WTC11 (cell line): Measurements from ENCODE around the gene NEK11. TPM values are rescaled to one million over a fixed set of nuclear protein-coding genes. Genes with fewer than 3 reads are reported as not detected.

ENCODE experiments used
- ATF6 ChIP-seq: sonication (generic); formaldehyde crosslinking; IDR thresholded peaks from 2 replicates; pipeline ENCODE4 v1.8.1; 2023; ENCODE audit warnings: mild to moderate bottlenecking, missing genetic modification reagents
- ELF4 ChIP-seq: sonication (generic); formaldehyde crosslinking; IDR thresholded peaks from 2 replicates; pipeline ENCODE4 v1.8.1; 2022; ENCODE audit warnings: low read depth, mild to moderate bottlenecking, moderate library complexity, missing genetic modification reagents
- ETV6 ChIP-seq: sonication (generic); formaldehyde crosslinking; IDR thresholded peaks from 2 replicates; pipeline ENCODE4 v1.8.1; 2022; ENCODE audit warnings: mild to moderate bottlenecking, missing genetic modification reagents
- FOXJ3 ChIP-seq: sonication (generic); formaldehyde crosslinking; IDR thresholded peaks from 2 replicates; pipeline ENCODE4 v1.9.0; 2021; ENCODE audit warnings: missing genetic modification reagents, mild to moderate bottlenecking, borderline replicate concordance
- IRF1 ChIP-seq: sonication (generic); formaldehyde crosslinking; IDR thresholded peaks from 2 replicates; pipeline ENCODE4 v1.8.0; 2023; ENCODE audit warnings: missing genetic modification reagents
- JUN ChIP-seq: sonication (generic); formaldehyde crosslinking; IDR thresholded peaks from 2 replicates; pipeline ENCODE4 v1.8.0; 2023; ENCODE audit warnings: mild to moderate bottlenecking, missing genetic modification reagents
- NFATC4 ChIP-seq: fragments of 250-450 bp; sonication (Bioruptor Pico); IDR thresholded peaks from 2 replicates; pipeline ENCODE4 v1.9.0; 2021; ENCODE audit warnings: mild to moderate bottlenecking
- NFE2L1 ChIP-seq: sonication (generic); formaldehyde crosslinking; IDR thresholded peaks from 2 replicates; pipeline ENCODE4 v1.8.1; 2023; ENCODE audit warnings: missing genetic modification reagents
- NR2C2 ChIP-seq: sonication (generic); formaldehyde crosslinking; IDR thresholded peaks from 2 replicates; pipeline ENCODE4 v1.8.0; 2022; ENCODE audit warnings: mild to moderate bottlenecking, missing genetic modification reagents
- RELA ChIP-seq: sonication (generic); formaldehyde crosslinking; IDR thresholded peaks from 2 replicates; pipeline ENCODE4 v1.8.1; 2022; ENCODE audit warnings: missing genetic modification reagents, mild to moderate bottlenecking, borderline replicate concordance
- ZBTB21 ChIP-seq: sonication (generic); formaldehyde crosslinking; IDR thresholded peaks from 2 replicates; pipeline ENCODE4 v1.8.1; 2023; ENCODE audit warnings: mild to moderate bottlenecking, missing genetic modification reagents, borderline replicate concordance
- ZBTB43 ChIP-seq: sonication (generic); formaldehyde crosslinking; IDR thresholded peaks from 2 replicates; pipeline ENCODE4 v1.8.1; 2023; ENCODE audit warnings: mild to moderate bottlenecking, missing genetic modification reagents
- ZNF121 ChIP-seq: sonication (generic); formaldehyde crosslinking; IDR thresholded peaks from 2 replicates; pipeline ENCODE4 v1.8.0; 2023; ENCODE audit warnings: missing genetic modification reagents
- ZNF317 ChIP-seq: sonication (generic); formaldehyde crosslinking; IDR thresholded peaks from 2 replicates; pipeline ENCODE4 v1.8.1; 2023; ENCODE audit warnings: low read depth, mild to moderate bottlenecking, moderate library complexity, missing genetic modification reagents, borderline replicate concordance
- ZNF425 ChIP-seq: fragments of 250-450 bp; sonication (Bioruptor Pico); conservative IDR thresholded peaks from 2 replicates; pipeline ENCODE4 v1.9.0; 2021; ENCODE audit warnings: mild to moderate bottlenecking
- total RNA-seq: library from RNA; stranded (reverse); gene quantifications from 3 replicates; pipeline ENCODE4 v1.2.3, GENCODE V29; 2021
- TF ChIP-seq, protein P1 (sequence below): sonication (generic); formaldehyde crosslinking; IDR thresholded peaks from 2 replicates; pipeline ENCODE4 v1.8.1; 2023; ENCODE audit warnings: mild to moderate bottlenecking, moderate library complexity, missing genetic modification reagents
- TF ChIP-seq, protein P2 (sequence below): sonication (generic); formaldehyde crosslinking; IDR thresholded peaks from 2 replicates; pipeline ENCODE4 v1.8.1; 2023; ENCODE audit warnings: mild to moderate bottlenecking, missing genetic modification reagents, borderline replicate concordance
- TF ChIP-seq, protein P3 (sequence below): sonication (generic); formaldehyde crosslinking; IDR thresholded peaks from 2 replicates; pipeline ENCODE4 v1.8.1; 2022; ENCODE audit warnings: low read depth, mild to moderate bottlenecking, moderate library complexity, missing genetic modification reagents, borderline replicate concordance
- TF ChIP-seq, protein P4 (sequence below): fragments of 250-450 bp; sonication (Bioruptor Pico); IDR thresholded peaks from 2 replicates; pipeline ENCODE4 v1.9.0; 2021; ENCODE audit warnings: mild to moderate bottlenecking
- TF ChIP-seq, protein P5 (sequence below): fragments of 250-450 bp; sonication (Bioruptor Pico); IDR thresholded peaks from 2 replicates; pipeline ENCODE4 v1.9.0; 2021; ENCODE audit warnings: moderate library complexity, mild to moderate bottlenecking, inconsistent platforms, borderline replicate concordance

The NEK11 gene
- total RNA-seq, 1 experiment from 2014 or later, result 1.6 TPM

GRCh38 chr3:131381445-131382291 is 355.0 kb downstream of the NEK11 start, which contains the start of gene NUDT16 (continued):
- TF ChIP-seq, protein P1, sequence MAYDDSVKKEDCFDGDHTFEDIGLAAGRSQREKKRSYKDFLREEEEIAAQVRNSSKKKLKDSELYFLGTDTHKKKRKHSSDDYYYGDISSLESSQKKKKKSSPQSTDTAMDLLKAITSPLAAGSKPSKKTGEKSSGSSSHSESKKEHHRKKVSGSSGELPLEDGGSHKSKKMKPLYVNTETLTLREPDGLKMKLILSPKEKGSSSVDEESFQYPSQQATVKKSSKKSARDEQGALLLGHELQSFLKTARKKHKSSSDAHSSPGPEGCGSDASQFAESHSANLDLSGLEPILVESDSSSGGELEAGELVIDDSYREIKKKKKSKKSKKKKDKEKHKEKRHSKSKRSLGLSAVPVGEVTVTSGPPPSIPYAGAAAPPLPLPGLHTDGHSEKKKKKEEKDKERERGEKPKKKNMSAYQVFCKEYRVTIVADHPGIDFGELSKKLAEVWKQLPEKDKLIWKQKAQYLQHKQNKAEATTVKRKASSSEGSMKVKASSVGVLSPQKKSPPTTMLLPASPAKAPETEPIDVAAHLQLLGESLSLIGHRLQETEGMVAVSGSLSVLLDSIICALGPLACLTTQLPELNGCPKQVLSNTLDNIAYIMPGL (CRISPR knock-in tag), result peak; percentile 66; the same call in 1 of the 2 replicates
- TF ChIP-seq FOXJ3 (CRISPR knock-in tag), result no peak
- TF ChIP-seq NR2C2 (CRISPR knock-in tag), result no peak
- TF ChIP-seq ATF6, result no peak
- TF ChIP-seq, protein P2, sequence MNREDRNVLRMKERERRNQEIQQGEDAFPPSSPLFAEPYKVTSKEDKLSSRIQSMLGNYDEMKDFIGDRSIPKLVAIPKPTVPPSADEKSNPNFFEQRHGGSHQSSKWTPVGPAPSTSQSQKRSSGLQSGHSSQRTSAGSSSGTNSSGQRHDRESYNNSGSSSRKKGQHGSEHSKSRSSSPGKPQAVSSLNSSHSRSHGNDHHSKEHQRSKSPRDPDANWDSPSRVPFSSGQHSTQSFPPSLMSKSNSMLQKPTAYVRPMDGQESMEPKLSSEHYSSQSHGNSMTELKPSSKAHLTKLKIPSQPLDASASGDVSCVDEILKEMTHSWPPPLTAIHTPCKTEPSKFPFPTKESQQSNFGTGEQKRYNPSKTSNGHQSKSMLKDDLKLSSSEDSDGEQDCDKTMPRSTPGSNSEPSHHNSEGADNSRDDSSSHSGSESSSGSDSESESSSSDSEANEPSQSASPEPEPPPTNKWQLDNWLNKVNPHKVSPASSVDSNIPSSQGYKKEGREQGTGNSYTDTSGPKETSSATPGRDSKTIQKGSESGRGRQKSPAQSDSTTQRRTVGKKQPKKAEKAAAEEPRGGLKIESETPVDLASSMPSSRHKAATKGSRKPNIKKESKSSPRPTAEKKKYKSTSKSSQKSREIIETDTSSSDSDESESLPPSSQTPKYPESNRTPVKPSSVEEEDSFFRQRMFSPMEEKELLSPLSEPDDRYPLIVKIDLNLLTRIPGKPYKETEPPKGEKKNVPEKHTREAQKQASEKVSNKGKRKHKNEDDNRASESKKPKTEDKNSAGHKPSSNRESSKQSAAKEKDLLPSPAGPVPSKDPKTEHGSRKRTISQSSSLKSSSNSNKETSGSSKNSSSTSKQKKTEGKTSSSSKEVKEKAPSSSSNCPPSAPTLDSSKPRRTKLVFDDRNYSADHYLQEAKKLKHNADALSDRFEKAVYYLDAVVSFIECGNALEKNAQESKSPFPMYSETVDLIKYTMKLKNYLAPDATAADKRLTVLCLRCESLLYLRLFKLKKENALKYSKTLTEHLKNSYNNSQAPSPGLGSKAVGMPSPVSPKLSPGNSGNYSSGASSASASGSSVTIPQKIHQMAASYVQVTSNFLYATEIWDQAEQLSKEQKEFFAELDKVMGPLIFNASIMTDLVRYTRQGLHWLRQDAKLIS, result 0 out of 2 replicates have a peak, but pooled peaks have one; percentile 26
- TF ChIP-seq ZNF121 (CRISPR knock-in tag), result 0 out of 2 replicates have a peak, but pooled peaks have one; percentile 12
- TF ChIP-seq RELA (CRISPR knock-in tag), result peak; percentile 94
- TF ChIP-seq, protein P3, sequence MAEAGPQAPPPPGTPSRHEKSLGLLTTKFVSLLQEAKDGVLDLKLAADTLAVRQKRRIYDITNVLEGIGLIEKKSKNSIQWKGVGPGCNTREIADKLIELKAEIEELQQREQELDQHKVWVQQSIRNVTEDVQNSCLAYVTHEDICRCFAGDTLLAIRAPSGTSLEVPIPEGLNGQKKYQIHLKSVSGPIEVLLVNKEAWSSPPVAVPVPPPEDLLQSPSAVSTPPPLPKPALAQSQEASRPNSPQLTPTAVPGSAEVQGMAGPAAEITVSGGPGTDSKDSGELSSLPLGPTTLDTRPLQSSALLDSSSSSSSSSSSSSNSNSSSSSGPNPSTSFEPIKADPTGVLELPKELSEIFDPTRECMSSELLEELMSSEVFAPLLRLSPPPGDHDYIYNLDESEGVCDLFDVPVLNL, result no peak
- TF ChIP-seq ELF4 (CRISPR knock-in tag), result peak; percentile 88; the same call in 1 of the 2 replicates
- TF ChIP-seq ETV6 (CRISPR knock-in tag), result peak; percentile 61; the same call in 1 of the 2 replicates
- TF ChIP-seq NFATC4 (CRISPR knock-in tag), result no peak
- TF ChIP-seq, protein P4, sequence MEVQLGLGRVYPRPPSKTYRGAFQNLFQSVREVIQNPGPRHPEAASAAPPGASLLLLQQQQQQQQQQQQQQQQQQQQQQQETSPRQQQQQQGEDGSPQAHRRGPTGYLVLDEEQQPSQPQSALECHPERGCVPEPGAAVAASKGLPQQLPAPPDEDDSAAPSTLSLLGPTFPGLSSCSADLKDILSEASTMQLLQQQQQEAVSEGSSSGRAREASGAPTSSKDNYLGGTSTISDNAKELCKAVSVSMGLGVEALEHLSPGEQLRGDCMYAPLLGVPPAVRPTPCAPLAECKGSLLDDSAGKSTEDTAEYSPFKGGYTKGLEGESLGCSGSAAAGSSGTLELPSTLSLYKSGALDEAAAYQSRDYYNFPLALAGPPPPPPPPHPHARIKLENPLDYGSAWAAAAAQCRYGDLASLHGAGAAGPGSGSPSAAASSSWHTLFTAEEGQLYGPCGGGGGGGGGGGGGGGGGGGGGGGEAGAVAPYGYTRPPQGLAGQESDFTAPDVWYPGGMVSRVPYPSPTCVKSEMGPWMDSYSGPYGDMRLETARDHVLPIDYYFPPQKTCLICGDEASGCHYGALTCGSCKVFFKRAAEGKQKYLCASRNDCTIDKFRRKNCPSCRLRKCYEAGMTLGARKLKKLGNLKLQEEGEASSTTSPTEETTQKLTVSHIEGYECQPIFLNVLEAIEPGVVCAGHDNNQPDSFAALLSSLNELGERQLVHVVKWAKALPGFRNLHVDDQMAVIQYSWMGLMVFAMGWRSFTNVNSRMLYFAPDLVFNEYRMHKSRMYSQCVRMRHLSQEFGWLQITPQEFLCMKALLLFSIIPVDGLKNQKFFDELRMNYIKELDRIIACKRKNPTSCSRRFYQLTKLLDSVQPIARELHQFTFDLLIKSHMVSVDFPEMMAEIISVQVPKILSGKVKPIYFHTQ (CRISPR knock-in tag), result no peak
- 0 out of 2 replicates have a peak, but pooled peaks have one; percentile 15 for TF ChIP-seq IRF1 (CRISPR knock-in tag)
- TF ChIP-seq ZBTB21 (CRISPR knock-in tag), result no peak
- no peak for TF ChIP-seq NFE2L1 (CRISPR knock-in tag)
- TF ChIP-seq ZNF317, result no peak
- no peak; the same call in 1 of the 2 replicates for TF ChIP-seq ZBTB43
- no peak for TF ChIP-seq ZNF425 (CRISPR knock-in tag)
- TF ChIP-seq, protein P5, sequence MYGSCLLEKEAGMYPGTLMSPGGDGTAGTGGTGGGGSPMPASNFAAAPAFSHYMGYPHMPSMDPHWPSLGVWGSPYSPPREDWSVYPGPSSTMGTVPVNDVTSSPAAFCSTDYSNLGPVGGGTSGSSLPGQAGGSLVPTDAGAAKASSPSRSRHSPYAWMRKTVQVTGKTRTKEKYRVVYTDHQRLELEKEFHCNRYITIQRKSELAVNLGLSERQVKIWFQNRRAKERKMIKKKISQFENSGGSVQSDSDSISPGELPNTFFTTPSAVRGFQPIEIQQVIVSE (CRISPR knock-in tag), result no peak
- TF ChIP-seq JUN, result no peak
